Upper lobe of right lung (tissue), 1 donor: Measurements from ENCODE around the gene PLBD2. TPM values are rescaled to one million over a fixed set of nuclear protein-coding genes. Genes with fewer than 3 reads are reported as not detected.

Experiments
- ATAC-seq: fragments of 200-7000 bp; cut with Tn5 transposase; one replicate; pipeline ENCODE4 v1.9.1; 2020; ENCODE audit warnings: mild to moderate bottlenecking, moderate library complexity
- DNase-seq: peaks from one replicate; pipeline ENCODE4 v3.0.0-alpha.2; 2020
- H3K27ac ChIP-seq: fragments of 200-600 bp; one replicate; pipeline ENCODE4 v1.8.0; 2022
- H3K27me3 ChIP-seq: fragments of 200-600 bp; one replicate; pipeline ENCODE4 v1.8.0; 2022; ENCODE audit warnings: mild to moderate bottlenecking
- H3K36me3 ChIP-seq: fragments of 200-600 bp; one replicate; pipeline ENCODE4 v1.8.0; 2022
- H3K4me1 ChIP-seq: fragments of 200-600 bp; one replicate; pipeline ENCODE4 v1.8.0; 2022
- H3K4me3 ChIP-seq: fragments of 200-600 bp; one replicate; pipeline ENCODE4 v1.8.0; 2022; ENCODE audit warnings: mild to moderate bottlenecking
- H3K9me3 ChIP-seq: fragments of 200-600 bp; one replicate; pipeline ENCODE4 v1.8.0; 2022
- intact Hi-C: fragments of 100-400 bp; cut with DNase I; formaldehyde crosslinking; loops from one replicate; pipeline ENCODE4 v1.11.0; 2022
- total RNA-seq: library from RNA; stranded (reverse); fragmentation: NEBNext Ultra II Directional; extraction: Animal tissue kit (Norgen Biotek cat#: 25700); gene quantifications from one replicate; pipeline ENCODE4 v1.2.1, GENCODE V29; 2021
- TF ChIP-seq, protein P1 (sequence below): fragments of 200-600 bp; IDR thresholded peaks from one replicate; pipeline ENCODE4 v1.8.0; 2022; ENCODE audit warnings: antibody characterized with exemption
- donor health status: DM: no; HTN: yes; CAD: no; lungs with severe emphysema.

PLBD2 gene
- total RNA-seq, 1 donor from 2014 or later = 41.0 TPM

DNA sequence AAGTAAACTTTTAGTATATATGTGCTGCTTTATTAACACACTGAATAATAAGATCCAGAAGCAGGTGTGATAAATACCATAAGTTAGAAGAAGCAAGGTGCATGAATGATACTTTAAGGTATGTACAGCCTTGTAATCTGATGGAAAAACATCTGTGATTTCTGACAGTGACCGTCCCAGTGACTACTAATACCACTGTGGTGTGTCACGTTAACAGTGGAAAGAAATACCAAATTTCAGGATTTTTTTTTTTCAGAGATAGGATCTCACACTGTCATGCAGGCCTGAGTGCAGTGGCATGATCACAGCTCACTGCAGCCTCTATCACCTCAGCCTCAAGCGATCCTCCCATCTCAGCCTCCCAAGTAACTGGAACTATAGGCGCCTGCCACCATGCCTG is 23.8 kb downstream of the PLBD2 start:
- Histone ChIP-seq H3K4me1 (no peaks in the 10 kb centered on the region), H3K9me3 (no peaks in the 10 kb centered on the region), H3K4me3 (no peak overlapping the region), H3K36me3 (peaks cover 50% of the 10 kb centered on the region), H3K27me3 (no peaks in the 10 kb centered on the region), H3K27ac (no peak overlapping the region)
- ATAC-seq = no peak
- TF ChIP-seq, protein P1, sequence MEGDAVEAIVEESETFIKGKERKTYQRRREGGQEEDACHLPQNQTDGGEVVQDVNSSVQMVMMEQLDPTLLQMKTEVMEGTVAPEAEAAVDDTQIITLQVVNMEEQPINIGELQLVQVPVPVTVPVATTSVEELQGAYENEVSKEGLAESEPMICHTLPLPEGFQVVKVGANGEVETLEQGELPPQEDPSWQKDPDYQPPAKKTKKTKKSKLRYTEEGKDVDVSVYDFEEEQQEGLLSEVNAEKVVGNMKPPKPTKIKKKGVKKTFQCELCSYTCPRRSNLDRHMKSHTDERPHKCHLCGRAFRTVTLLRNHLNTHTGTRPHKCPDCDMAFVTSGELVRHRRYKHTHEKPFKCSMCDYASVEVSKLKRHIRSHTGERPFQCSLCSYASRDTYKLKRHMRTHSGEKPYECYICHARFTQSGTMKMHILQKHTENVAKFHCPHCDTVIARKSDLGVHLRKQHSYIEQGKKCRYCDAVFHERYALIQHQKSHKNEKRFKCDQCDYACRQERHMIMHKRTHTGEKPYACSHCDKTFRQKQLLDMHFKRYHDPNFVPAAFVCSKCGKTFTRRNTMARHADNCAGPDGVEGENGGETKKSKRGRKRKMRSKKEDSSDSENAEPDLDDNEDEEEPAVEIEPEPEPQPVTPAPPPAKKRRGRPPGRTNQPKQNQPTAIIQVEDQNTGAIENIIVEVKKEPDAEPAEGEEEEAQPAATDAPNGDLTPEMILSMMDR = no peak
- intact Hi-C loops = no loop called here
- DNase-seq = no peak

DNA sequence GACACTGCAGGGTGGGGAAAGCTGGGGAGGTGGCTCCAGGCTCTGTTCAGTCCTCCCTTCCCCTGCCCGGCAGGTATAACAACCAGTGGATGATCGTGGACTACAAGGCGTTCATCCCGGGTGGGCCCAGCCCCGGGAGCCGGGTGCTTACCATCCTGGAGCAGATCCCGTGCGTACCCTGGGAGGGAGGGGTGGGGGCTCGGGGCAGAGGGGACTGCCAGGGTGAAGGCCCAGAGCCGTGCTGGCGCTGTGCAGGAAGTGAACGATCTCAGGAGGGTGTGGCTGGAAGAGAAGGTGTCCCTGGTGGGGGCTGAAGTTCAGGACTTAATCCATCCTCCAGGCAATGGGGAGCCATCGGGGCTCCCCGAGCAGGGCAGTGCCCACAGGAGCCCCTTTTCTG is 26.4 kb downstream of the PLBD2 start:
- peaks cover 45% of the 10 kb centered on the region for H3K36me3 ChIP-seq
- no peak for DNase-seq
- no peak for ATAC-seq
- no peaks in the 10 kb centered on the region for H3K9me3 ChIP-seq
- TF ChIP-seq, protein P1 = no peak
- H3K4me1 ChIP-seq = no peaks in the 10 kb centered on the region
- H3K27ac ChIP-seq = no peak overlapping the region
- intact Hi-C loops = no loop called here
- H3K4me3 ChIP-seq = no peak overlapping the region
- no peaks in the 10 kb centered on the region for H3K27me3 ChIP-seq

DNA sequence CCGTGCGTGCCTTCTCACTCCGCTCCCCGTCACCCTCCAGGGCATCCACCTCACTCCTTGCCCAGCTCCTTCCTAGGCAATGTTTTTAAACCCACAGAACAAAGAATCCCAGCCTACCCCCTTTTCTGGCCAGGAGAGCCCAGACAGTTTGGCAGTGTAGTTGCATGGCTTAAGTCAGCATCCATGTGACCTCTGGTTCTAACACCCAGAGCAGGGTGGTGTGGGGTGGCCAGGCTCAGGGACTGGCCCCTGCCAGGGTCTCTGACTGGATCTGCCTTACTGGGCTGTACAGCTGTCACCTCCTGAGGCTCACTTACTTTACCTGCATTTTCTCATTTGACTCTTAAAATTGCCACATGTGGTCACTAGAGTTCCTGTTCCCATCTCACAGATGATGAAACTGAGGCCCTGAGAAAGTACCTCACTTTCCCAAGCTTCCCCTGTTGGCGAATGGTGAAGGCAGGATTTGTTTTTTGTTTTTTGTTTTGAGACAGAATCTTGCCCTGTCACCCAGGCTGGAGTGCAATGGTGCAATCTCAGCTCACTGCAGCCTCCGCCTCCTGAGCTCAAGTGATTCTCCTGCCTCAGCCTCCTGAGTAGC is 27.0 kb downstream of the PLBD2 start:
- Histone ChIP-seq H3K4me3 (no peak overlapping the region), H3K36me3 (peaks cover 39% of the 10 kb centered on the region), H3K27me3 (no peaks in the 10 kb centered on the region), H3K9me3 (no peaks in the 10 kb centered on the region), H3K27ac (no peak overlapping the region), H3K4me1 (no peaks in the 10 kb centered on the region)
- TF ChIP-seq, protein P1 = no peak
- DNase-seq (no peak), ATAC-seq (no peak)
- intact Hi-C loops = no loop called here

DNA sequence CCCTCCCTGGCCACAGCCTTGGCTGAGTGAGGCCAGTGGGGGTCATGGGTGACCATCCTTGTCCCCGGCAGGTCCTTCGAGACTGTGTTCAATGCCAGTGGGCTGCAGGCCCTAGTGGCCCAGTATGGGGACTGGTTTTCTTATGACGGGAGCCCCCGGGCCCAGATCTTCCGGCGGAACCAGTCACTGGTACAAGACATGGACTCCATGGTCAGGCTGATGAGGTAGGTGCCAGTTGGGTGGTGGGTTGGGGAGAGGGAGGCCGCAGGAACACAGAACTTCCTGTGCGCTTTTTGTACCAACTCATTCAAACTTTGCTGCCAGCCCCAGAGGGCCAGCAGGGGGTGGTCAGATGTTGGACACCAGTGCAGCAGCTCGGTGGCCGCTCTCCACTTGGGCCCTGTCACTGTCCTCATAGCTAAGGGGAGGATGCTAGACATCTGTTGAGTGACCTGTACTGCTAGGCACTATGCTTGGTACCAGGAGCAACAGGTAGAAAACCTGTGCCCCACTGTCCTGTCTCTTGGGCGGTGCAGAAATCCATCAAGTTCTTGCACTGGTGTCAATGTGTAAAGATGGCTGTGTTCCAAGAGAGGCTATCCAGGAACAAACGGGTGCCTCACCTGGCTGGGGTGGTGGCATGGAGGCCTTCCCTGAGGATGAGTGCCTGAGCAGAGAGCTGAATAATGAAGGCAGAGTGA is 28.6 kb downstream of the PLBD2 start:
- H3K4me3 ChIP-seq = no peak overlapping the region

DNA sequence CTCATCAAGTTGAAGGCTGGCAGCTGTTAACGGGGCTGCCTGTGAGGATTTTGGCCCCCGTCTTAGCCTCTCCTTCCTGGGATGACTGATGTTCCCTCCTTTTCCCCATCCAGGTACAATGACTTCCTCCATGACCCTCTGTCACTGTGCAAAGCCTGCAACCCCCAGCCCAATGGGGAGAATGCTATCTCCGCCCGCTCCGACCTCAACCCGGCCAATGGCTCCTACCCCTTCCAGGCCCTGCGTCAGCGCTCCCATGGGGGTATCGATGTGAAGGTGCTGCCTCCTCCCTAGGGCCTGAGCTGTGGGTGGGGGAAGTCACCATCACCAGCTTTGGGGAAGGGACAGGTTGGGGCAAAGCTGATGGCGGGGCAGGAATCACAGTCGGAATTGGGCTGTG is 29.2 kb downstream of the PLBD2 start:
- Histone ChIP-seq H3K27ac (no peak overlapping the region), H3K36me3 (peaks cover 34% of the 10 kb centered on the region), H3K9me3 (no peaks in the 10 kb centered on the region), H3K4me1 (no peaks in the 10 kb centered on the region), H3K27me3 (no peaks in the 10 kb centered on the region), H3K4me3 (no peak overlapping the region)
- TF ChIP-seq, protein P1 = no peak
- DNase-seq (no peak), ATAC-seq (no peak)
- intact Hi-C loops = no loop called here

More for the DNA sequence above, 28.6 kb downstream of the PLBD2 start:
- Histone ChIP-seq H3K27me3 (no peaks in the 10 kb centered on the region), H3K36me3 (peaks cover 34% of the 10 kb centered on the region), H3K27ac (no peak overlapping the region), H3K4me1 (no peaks in the 10 kb centered on the region), H3K9me3 (no peaks in the 10 kb centered on the region)
- ATAC-seq (no peak), DNase-seq (no peak)
- TF ChIP-seq, protein P1 = no peak
- intact Hi-C loops = no loop called here
